Retina (tissue), 1 donor: ENCODE results near the gene FRS3.
A peak's percentile ranks its signal among the peaks of the same experiment; 100 is the strongest.
"Not testable (repeated sequence)": the region's sequence is repeated elsewhere in the genome, so short reads cannot be mapped to it uniquely, and the experiment has no call there.

Source experiments
- DNase-seq: peaks from one replicate; pipeline ENCODE4 v3.0.0-alpha.2; 2016

The FRS3 gene

GRCh38 chr6:41768545-41769308 lies 11.0 kb downstream of the FRS3 start:
- no peak for DNase-seq

GRCh38 chr6:41767112-41767833 lies 12.4 kb downstream of the FRS3 start:
- DNase-seq = peak; percentile 17

GRCh38 chr6:41766043-41766664 lies 13.5 kb downstream of the FRS3 start:
- DNase-seq = not testable (repeated sequence)

GRCh38 chr6:41763470-41763869 lies 16.2 kb downstream of the FRS3 start:
- DNase-seq = no peak

GRCh38 chr6:41759905-41760579 lies 19.7 kb downstream of the FRS3 start:
- DNase-seq = no peak

- DNase-seq = no peak
Observed at GRCh38 chr6:41759106-41759904, 20.4 kb downstream of the FRS3 start.

- DNase-seq = no peak
Observed at GRCh38 chr6:41758641-41759035, 21.1 kb downstream of the FRS3 start.

GRCh38 chr6:41757931-41758640 lies 21.6 kb downstream of the FRS3 start:
- DNase-seq = no peak

GRCh38 chr6:41757271-41757670 lies 22.4 kb downstream of the FRS3 start:
- no peak for DNase-seq

- no peak for DNase-seq
Observed at GRCh38 chr6:41756354-41756753, 23.3 kb downstream of the FRS3 start.

- no peak for DNase-seq
Observed at GRCh38 chr6:41755895-41756294, 23.8 kb downstream of the FRS3 start.

- no peak for DNase-seq
Observed at GRCh38 chr6:41750374-41750773, 29.3 kb downstream of the FRS3 start.

- DNase-seq = no peak
Observed at GRCh38 chr6:41748542-41748941, 31.2 kb downstream of the FRS3 start.

GRCh38 chr6:41748102-41748477 lies 31.6 kb downstream of the FRS3 start:
- no peak for DNase-seq

- no peak for DNase-seq
Observed at GRCh38 chr6:41747256-41748101, 32.2 kb downstream of the FRS3 start, which contains the start of gene PGC. TSS of gene PGC (minus strand) at chr6:41747397. CDS start at chr6:41747334, 63 bp downstream.

- no peak for DNase-seq
Observed at GRCh38 chr6:41746107-41746506, 33.6 kb downstream of the FRS3 start.

GRCh38 chr6:41744236-41744787 lies 35.4 kb downstream of the FRS3 start:
- DNase-seq = no peak

- no peak for DNase-seq
Observed at GRCh38 chr6:41743406-41744235, 36.1 kb downstream of the FRS3 start.
